PC-9 (cell line): ENCODE measurements around the gene MAZ.

ENCODE experiments used
- CTCF ChIP-seq: fragments of 200-600 bp; sonication (generic); conservative IDR thresholded peaks from 2 replicates; pipeline ENCODE4 v1.6.1; 2017; ENCODE audit warnings: mixed run types, antibody characterized with exemption, mild to moderate bottlenecking, moderate library complexity
- EZH2 ChIP-seq: fragments of 200-600 bp; sonication (generic); IDR thresholded peaks from 2 replicates; pipeline ENCODE4 v1.8.0; 2017; ENCODE audit warnings: antibody characterized with exemption, low read depth

GRCh38 chr16:29809850-29810698 is 3.7 kb downstream of the MAZ start:
- TF ChIP-seq CTCF (no peak), EZH2 (no peak)
